ENCODE data around the gene CTXN2. TPM values are rescaled to one million over a fixed set of nuclear protein-coding genes. Genes with fewer than 3 reads are reported as not detected.

Gene CTXN2
- total RNA-seq, 1 experiment from 2014 or later = 0.05 TPM

DNA sequence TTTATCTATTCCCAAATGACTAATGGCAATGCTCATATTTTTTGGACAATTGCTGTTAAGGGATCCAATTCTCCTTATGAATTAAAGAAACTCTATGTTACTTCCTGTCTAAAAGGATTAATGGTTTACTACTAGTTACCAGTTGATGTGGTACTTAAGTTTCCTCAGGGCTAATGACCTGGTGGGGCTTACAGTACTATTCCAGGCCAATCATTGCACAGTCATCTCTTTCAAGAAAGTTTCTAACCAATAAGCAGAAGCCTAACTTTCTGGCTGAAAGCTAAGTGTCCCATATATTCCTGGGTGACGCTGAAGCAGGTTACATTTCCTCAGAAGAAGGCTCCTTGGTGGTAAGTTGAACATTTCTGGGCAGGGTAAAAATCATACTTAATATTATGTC lies 14.5 kb downstream of the CTXN2 start, which contains the start of gene SLC12A1:
Gene SLC12A1 (plus strand): TSS at position 322 of the 400 bp plus-strand sequence. CDS start 1,418 bp downstream, outside the sequence.
- no peak within 1 kb of the TSS for H3K27ac ChIP-seq (ENCODE audit: low read length)
- no peaks in the 10 kb centered on the region for H3K9me3 ChIP-seq (ENCODE audit: control insufficient read depth, insufficient read depth, low read depth, low read length)
- no peak within 1 kb of the TSS for H3K4me3 ChIP-seq (ENCODE audit: low read depth in 2 of 2, low read length in 2 of 2)
- BruUV-seq (replicated peaks) = no TSS peak
- no peaks in the 10 kb centered on the region; the same call in 1 of the 2 replicates for H3K27me3 ChIP-seq (ENCODE audit: control insufficient read depth, insufficient read depth, low read length)
- no peaks in the 10 kb centered on the region for H3K4me1 ChIP-seq (ENCODE audit: control insufficient read depth, insufficient read depth, low read length)
- TF ChIP-seq POLR2AphosphoS5 (IDR thresholded peaks at IDR 0.05; ENCODE audit: low read depth, low read length) (no peak), SIN3A (IDR thresholded peaks at IDR 0.05; ENCODE audit: borderline replicate concordance, insufficient read depth, low read depth, low read length) (no peak), TCF7L2 (IDR thresholded peaks at IDR 0.05; ENCODE audit: low read depth, low read length) (no peak)
- TF ChIP-seq, protein P1, sequence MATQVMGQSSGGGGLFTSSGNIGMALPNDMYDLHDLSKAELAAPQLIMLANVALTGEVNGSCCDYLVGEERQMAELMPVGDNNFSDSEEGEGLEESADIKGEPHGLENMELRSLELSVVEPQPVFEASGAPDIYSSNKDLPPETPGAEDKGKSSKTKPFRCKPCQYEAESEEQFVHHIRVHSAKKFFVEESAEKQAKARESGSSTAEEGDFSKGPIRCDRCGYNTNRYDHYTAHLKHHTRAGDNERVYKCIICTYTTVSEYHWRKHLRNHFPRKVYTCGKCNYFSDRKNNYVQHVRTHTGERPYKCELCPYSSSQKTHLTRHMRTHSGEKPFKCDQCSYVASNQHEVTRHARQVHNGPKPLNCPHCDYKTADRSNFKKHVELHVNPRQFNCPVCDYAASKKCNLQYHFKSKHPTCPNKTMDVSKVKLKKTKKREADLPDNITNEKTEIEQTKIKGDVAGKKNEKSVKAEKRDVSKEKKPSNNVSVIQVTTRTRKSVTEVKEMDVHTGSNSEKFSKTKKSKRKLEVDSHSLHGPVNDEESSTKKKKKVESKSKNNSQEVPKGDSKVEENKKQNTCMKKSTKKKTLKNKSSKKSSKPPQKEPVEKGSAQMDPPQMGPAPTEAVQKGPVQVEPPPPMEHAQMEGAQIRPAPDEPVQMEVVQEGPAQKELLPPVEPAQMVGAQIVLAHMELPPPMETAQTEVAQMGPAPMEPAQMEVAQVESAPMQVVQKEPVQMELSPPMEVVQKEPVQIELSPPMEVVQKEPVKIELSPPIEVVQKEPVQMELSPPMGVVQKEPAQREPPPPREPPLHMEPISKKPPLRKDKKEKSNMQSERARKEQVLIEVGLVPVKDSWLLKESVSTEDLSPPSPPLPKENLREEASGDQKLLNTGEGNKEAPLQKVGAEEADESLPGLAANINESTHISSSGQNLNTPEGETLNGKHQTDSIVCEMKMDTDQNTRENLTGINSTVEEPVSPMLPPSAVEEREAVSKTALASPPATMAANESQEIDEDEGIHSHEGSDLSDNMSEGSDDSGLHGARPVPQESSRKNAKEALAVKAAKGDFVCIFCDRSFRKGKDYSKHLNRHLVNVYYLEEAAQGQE (IDR thresholded peaks at IDR 0.05; ENCODE audit: insufficient read depth in 1 of 2, low read depth in 2 of 2, low read length in 1 of 2) = no peak
- TF ChIP-seq, protein P2, sequence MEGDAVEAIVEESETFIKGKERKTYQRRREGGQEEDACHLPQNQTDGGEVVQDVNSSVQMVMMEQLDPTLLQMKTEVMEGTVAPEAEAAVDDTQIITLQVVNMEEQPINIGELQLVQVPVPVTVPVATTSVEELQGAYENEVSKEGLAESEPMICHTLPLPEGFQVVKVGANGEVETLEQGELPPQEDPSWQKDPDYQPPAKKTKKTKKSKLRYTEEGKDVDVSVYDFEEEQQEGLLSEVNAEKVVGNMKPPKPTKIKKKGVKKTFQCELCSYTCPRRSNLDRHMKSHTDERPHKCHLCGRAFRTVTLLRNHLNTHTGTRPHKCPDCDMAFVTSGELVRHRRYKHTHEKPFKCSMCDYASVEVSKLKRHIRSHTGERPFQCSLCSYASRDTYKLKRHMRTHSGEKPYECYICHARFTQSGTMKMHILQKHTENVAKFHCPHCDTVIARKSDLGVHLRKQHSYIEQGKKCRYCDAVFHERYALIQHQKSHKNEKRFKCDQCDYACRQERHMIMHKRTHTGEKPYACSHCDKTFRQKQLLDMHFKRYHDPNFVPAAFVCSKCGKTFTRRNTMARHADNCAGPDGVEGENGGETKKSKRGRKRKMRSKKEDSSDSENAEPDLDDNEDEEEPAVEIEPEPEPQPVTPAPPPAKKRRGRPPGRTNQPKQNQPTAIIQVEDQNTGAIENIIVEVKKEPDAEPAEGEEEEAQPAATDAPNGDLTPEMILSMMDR (IDR thresholded peaks at IDR 0.05) = no peak
- in situ Hi-C loops (cut with HindIII; ENCODE audit: low pct_unique_long_range_greater_than_20kb, low sequenced_read_pairs) (no loop called here), intact Hi-C loops (cut with micrococcal nuclease; ENCODE audit: unreplicated experiment) (no loop called here)
- ATAC-seq (no peak), DNase-seq (ENCODE audit: low read depth, low spot score) (no peak)
- ChIA-PET POLR2A (no interaction called here), CTCF (no interaction called here)
- no peaks in the 10 kb centered on the region for H3K36me3 ChIP-seq (ENCODE audit: control insufficient read depth, insufficient read depth, low read length)

DNA sequence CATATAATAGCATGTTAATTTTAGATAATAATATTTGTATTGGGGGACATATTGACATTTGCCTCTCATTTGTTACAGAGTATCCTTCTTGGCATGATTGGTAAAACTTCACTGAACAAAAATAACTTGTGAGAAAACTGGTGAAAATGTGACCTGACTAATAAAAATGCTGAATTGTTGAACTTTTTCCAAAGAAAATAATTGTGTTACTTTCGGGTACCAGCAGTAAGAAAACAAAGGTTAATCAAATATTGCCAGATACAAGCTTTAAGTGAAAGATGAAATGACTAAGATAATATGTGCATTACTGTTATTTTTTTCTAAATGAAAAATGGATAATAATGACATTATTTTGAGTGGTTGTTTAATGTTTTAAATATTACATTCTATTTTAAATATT lies 29.8 kb downstream of the CTXN2 start:
- intact Hi-C loops (cut with micrococcal nuclease; ENCODE audit: unreplicated experiment) = no loop called here
- in situ Hi-C loops (cut with HindIII; ENCODE audit: low pct_unique_long_range_greater_than_20kb, low sequenced_read_pairs) = no loop called here

More for the DNA sequence above, 29.8 kb downstream of the CTXN2 start:
- H3K9me3 ChIP-seq (ENCODE audit: control insufficient read depth, insufficient read depth, low read depth, low read length) = no peaks in the 10 kb centered on the region
- no peaks in the 10 kb centered on the region for H3K4me1 ChIP-seq (ENCODE audit: control insufficient read depth, insufficient read depth, low read length)
- no peak overlapping the region for H3K27ac ChIP-seq (ENCODE audit: low read length)
- no TSS peak for BruUV-seq (replicated peaks)
- CTCF ChIA-PET = no interaction called here
- ATAC-seq (no peak), DNase-seq (ENCODE audit: low read depth, low spot score) (no peak)
- H3K36me3 ChIP-seq (ENCODE audit: control insufficient read depth, insufficient read depth, low read length) = no peaks in the 10 kb centered on the region
- peaks cover 11% of the 10 kb centered on the region for H3K27me3 ChIP-seq (ENCODE audit: control insufficient read depth, insufficient read depth, low read length)
- H3K4me3 ChIP-seq (ENCODE audit: low read depth in 2 of 2, low read length in 2 of 2) = no peak overlapping the region
- TF ChIP-seq TCF7L2 (IDR thresholded peaks at IDR 0.05; ENCODE audit: low read depth, low read length) (no peak), SIN3A (IDR thresholded peaks at IDR 0.05; ENCODE audit: borderline replicate concordance, insufficient read depth, low read depth, low read length) (no peak), POLR2AphosphoS5 (IDR thresholded peaks at IDR 0.05; ENCODE audit: low read depth, low read length) (no peak)
- TF ChIP-seq, protein P2 (IDR thresholded peaks at IDR 0.05) = no peak
- TF ChIP-seq, protein P1 (IDR thresholded peaks at IDR 0.05; ENCODE audit: insufficient read depth in 1 of 2, low read depth in 2 of 2, low read length in 1 of 2) = no peak
- POLR2A ChIA-PET = no interaction called here

Measured in Panc1 (cell line).